Keratinocyte (primary cell): ENCODE results near the gene SF1. TPM values are rescaled to one million over a fixed set of nuclear protein-coding genes. Genes with fewer than 3 reads are reported as not detected.
A peak's percentile ranks its signal among the peaks of the same experiment; 100 is the strongest.

ENCODE experiments used
- DNase-seq: peaks from one replicate; pipeline ENCODE4 v3.0.0-alpha.2; 2011; ENCODE audit warnings: low read depth, missing footprints, low spot score
- FAIRE-seq: peaks from 2 replicates; lab custom pipeline; 2011; peaks lifted over from hg19 to GRCh38; lab: Jason Lieb, UNC
- H2AFZ ChIP-seq: 2 replicates; pipeline ENCODE4 v1.6.0; 2012; ENCODE audit warnings: low read length, control low read depth, inconsistent platforms; ENCODE audit not compliant: control insufficient read depth
- H3K27ac ChIP-seq: 2 replicates; pipeline ENCODE4 v1.5.1; 2011; ENCODE audit warnings: low read length; ENCODE audit not compliant: control insufficient read depth, insufficient read depth
- H3K27me3 ChIP-seq: 3 replicates; pipeline ENCODE4 v1.6.0; 2011; ENCODE audit warnings: low read length; ENCODE audit not compliant: control insufficient read depth, insufficient read depth; ENCODE audit errors: extremely low read depth
- H3K36me3 ChIP-seq, 2 experiments: 2 replicates in 1 of 2; 3 replicates in 1 of 2; pipeline ENCODE4 v1.5.1; 2011; ENCODE audit warnings: low read length in 2 of 2, mild to moderate bottlenecking in 1 of 2; ENCODE audit not compliant: control insufficient read depth in 2 of 2, insufficient read depth in 2 of 2; ENCODE audit errors: extremely low read depth in 1 of 2
- H3K4me1 ChIP-seq: 3 replicates; pipeline ENCODE4 v1.5.1; 2011; ENCODE audit warnings: low read length; ENCODE audit not compliant: control insufficient read depth, insufficient read depth; ENCODE audit errors: extremely low read depth
- H3K4me2 ChIP-seq: 3 replicates; pipeline ENCODE4 v1.6.0; 2011; ENCODE audit warnings: low read depth, low read length; ENCODE audit not compliant: control insufficient read depth, insufficient read depth; ENCODE audit errors: extremely low read depth
- H3K4me3 ChIP-seq, 3 experiments: fragments of 200-600 bp in 1 of 3; sonication (generic) in 1 of 3; 2 replicates in 2 of 3; 3 replicates in 1 of 3; pipeline ENCODE4 v1.5.1; 2011 to 2016; ENCODE audit warnings: low read length in 3 of 3, mild to moderate bottlenecking in 3 of 3, control low read depth in 2 of 3, inconsistent platforms in 1 of 3, low read depth in 1 of 3, mixed read lengths in 1 of 3, mixed run types in 1 of 3, moderate library complexity in 1 of 3; ENCODE audit not compliant: control insufficient read depth in 2 of 3, insufficient read depth in 2 of 3; ENCODE audit errors: extremely low read depth in 1 of 3
- H3K79me2 ChIP-seq: 2 replicates; pipeline ENCODE4 v1.6.0; 2012; ENCODE audit warnings: low read length; ENCODE audit not compliant: control insufficient read depth, insufficient read depth
- H3K9ac ChIP-seq: 3 replicates; pipeline ENCODE4 v1.6.0; 2011; ENCODE audit warnings: low read length; ENCODE audit not compliant: control insufficient read depth, insufficient read depth; ENCODE audit errors: extremely low read depth
- H3K9me1 ChIP-seq: 3 replicates; pipeline ENCODE4 v1.6.0; 2011; ENCODE audit warnings: low read length; ENCODE audit not compliant: control insufficient read depth, insufficient read depth; ENCODE audit errors: extremely low read depth
- H3K9me3 ChIP-seq: 2 replicates; pipeline ENCODE4 v1.5.1; 2012; ENCODE audit warnings: low read depth, low read length; ENCODE audit not compliant: control insufficient read depth
- H4K20me1 ChIP-seq: 3 replicates; pipeline ENCODE4 v1.6.0; 2011; ENCODE audit warnings: low read length; ENCODE audit not compliant: control insufficient read depth, insufficient read depth; ENCODE audit errors: extremely low read depth
- EZH2 ChIP-seq: IDR thresholded peaks from one replicate; pipeline ENCODE4 v1.6.1; 2012; ENCODE audit warnings: inconsistent platforms, mild to moderate bottlenecking, low read length, moderate library complexity
- dilution Hi-C: fragments of 300-500 bp; cut with MboI; formaldehyde crosslinking; loops from one replicate; pipeline ENCODE4 v1.7.0; 2020; ENCODE audit warnings: low sequenced_read_pairs; ENCODE audit not compliant: extremely low pct_ligation_motif_present
- polyA plus RNA-seq, 5 experiments: library from polyadenylated mRNA; depleted of rRNA in 3 of 5; stranded (reverse) in 3 of 5; stranded (forward) in 1 of 5; unstranded in 1 of 5; fragments of >200 nt; gene quantifications; 1 replicate in 1 of 5; 2 replicates in 3 of 5; 3 replicates in 1 of 5; pipeline versions ENCODE4 v1.2.1 to v1.2.3, GENCODE V29; 2011 to 2012; ENCODE audit warnings: missing spikeins in 2 of 5, low read depth in 1 of 5, low replicate concordance in 1 of 5
- TF ChIP-seq, protein P1 (sequence below), 3 experiments: IDR thresholded peaks in 1 of 3; conservative IDR thresholded peaks in 1 of 3; optimal IDR thresholded peaks in 1 of 3; 2 replicates in 2 of 3; 3 replicates in 1 of 3; pipeline versions ENCODE3 to v1.5.1; 2011; ENCODE audit warnings: low read length in 3 of 3, mild to moderate bottlenecking in 3 of 3, moderate library complexity in 2 of 3, control low read depth in 1 of 3, inconsistent platforms in 1 of 3; ENCODE audit not compliant: insufficient read depth in 2 of 3; ENCODE audit errors: extremely low read depth in 1 of 3

The SF1 gene
- polyA plus RNA-seq, 1 donor (not counting 4 experiments of a cell fraction or from before 2014, with no cell fraction given), result 54.5 TPM

DNA sequence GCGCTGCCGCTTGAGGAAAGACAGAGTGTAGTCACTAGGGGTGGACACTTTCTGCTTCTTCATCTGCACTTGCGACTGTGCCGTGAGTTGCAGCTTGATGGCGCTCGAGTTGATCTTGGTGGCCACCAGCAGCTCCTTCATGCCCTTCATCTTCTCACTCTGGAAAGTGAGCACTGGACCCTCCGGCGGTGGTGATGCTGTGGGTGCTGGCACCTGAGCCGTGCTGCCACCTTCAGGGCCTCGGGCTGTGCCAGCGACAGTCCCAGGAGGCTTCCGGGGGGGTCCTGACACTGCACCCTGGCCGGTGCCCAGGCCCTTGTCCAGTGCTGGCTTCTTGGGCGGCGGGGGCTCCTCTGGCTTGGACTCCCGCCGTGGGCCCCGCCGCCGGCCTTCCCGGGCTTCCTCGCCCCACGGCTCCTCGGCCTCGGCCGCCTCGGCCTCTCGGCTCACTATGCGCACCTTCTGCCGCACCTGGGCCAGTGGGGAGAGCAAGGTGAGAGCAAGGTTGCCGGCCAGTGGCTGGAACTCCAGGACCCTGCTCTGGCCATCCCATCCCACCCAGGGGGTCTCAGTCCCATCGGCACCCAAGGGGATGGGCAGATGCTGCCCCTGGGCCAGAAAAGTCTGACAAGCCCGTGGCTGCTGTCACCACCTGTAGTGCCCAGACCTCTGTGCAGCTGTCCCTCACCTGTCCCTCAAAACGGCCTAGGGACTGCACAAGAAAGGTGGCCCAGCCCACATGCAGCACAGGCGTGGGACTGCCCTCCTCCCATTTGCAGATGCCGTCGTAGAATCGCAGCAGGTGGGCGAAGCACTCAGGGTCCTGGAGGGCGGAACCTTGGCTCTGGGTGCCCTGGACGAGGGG is 26.2 kb upstream of the SF1 start:
- H3K79me2 ChIP-seq, result peaks cover 8% of the 10 kb centered on the region
- peaks cover 19% of the 10 kb centered on the region for H3K4me1 ChIP-seq
- DNase-seq, result no peak
- dilution Hi-C loops, result no loop called here
- H3K27ac ChIP-seq, result no peak overlapping the region
- no peak for FAIRE-seq
- H3K27me3 ChIP-seq, result no peaks in the 10 kb centered on the region
- no peak overlapping the region for H2AFZ ChIP-seq
- H3K9me3 ChIP-seq, result no peaks in the 10 kb centered on the region
- H3K9me1 ChIP-seq, result no peaks in the 10 kb centered on the region
- peaks cover 16 to 28% of the 10 kb centered on the region in 2 experiments for H3K36me3 ChIP-seq
- no peaks in the 10 kb centered on the region for H4K20me1 ChIP-seq
- TF ChIP-seq EZH2, result no peak
- TF ChIP-seq, protein P1, sequence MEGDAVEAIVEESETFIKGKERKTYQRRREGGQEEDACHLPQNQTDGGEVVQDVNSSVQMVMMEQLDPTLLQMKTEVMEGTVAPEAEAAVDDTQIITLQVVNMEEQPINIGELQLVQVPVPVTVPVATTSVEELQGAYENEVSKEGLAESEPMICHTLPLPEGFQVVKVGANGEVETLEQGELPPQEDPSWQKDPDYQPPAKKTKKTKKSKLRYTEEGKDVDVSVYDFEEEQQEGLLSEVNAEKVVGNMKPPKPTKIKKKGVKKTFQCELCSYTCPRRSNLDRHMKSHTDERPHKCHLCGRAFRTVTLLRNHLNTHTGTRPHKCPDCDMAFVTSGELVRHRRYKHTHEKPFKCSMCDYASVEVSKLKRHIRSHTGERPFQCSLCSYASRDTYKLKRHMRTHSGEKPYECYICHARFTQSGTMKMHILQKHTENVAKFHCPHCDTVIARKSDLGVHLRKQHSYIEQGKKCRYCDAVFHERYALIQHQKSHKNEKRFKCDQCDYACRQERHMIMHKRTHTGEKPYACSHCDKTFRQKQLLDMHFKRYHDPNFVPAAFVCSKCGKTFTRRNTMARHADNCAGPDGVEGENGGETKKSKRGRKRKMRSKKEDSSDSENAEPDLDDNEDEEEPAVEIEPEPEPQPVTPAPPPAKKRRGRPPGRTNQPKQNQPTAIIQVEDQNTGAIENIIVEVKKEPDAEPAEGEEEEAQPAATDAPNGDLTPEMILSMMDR (optimal IDR thresholded peaks at IDR 0.05 in 1 of 3, IDR thresholded peaks at IDR 0.05 in 1 of 3, conservative IDR thresholded peaks at IDR 0.05 in 1 of 3; ENCODE audit: extremely low read depth in 1 of 3, insufficient read depth in 2 of 3, low read length in 3 of 3), result peak in 1 of 3 experiments; percentile 25
- peak overlapping the region; percentile 83 for H3K9ac ChIP-seq
- H3K4me2 ChIP-seq, result peak overlapping the region; percentile 97
- no peak overlapping the region for H3K4me3 ChIP-seq

DNA sequence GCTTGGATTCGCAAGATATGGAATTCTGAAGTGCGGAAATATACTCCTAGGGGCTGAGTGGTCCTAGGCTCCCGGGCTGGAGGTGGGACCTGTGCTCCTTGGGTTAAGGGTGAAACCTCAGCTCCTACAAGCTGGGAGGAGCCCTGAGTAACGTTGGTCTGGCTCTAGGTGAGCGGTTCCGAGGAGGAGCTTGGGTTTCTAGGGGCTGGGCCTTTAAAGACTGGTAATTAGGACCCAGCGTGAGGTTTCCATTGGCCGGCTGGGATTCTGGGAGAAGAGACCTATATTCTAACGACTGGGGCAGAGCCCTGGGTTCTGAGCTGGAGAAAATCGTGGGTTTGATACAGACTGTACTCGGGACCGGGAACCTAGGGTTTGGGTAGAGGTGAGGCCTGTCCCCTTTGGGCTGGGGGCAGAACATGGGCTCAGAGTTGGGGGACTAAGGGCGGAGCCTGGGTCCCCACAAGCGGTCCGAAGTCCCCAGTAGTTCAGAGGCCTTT is 25.6 kb upstream of the SF1 start:
- no peak for FAIRE-seq
- H4K20me1 ChIP-seq, result no peaks in the 10 kb centered on the region
- H3K9me1 ChIP-seq, result no peaks in the 10 kb centered on the region
- DNase-seq, result no peak
- peaks cover 4% of the 10 kb centered on the region for H3K79me2 ChIP-seq
- H2AFZ ChIP-seq, result peak overlapping the region; percentile 66
- H3K9ac ChIP-seq, result peak overlapping the region; percentile 83
- no peaks in the 10 kb centered on the region for H3K27me3 ChIP-seq
- peak overlapping the region; percentile 97 for H3K4me2 ChIP-seq
- H3K4me1 ChIP-seq, result peaks cover 14% of the 10 kb centered on the region
- H3K9me3 ChIP-seq, result no peaks in the 10 kb centered on the region
- H3K36me3 ChIP-seq, result peaks cover 16 to 28% of the 10 kb centered on the region in 2 experiments
- dilution Hi-C loops, result no loop called here
- TF ChIP-seq EZH2, result no peak
- H3K4me3 ChIP-seq, result peak overlapping the region; percentile 50 to 97 (median 89)
- H3K27ac ChIP-seq, result peak overlapping the region; percentile 90
